Caco-2 (cell line): ENCODE results near the gene TSPAN15. TPM values are rescaled to one million over a fixed set of nuclear protein-coding genes. Genes with fewer than 3 reads are reported as not detected.

ENCODE experiments used
- BruUV-seq: library from RNA; stranded (reverse); fragments of 400-500 nt; replicated peaks from 2 replicates; lab custom pipeline; 2021; lab: Mats Ljungman, UMichigan
- CTCF ChIA-PET: fragments of 300-600 bp; sonication (Branson Sonifier 250); formaldehyde crosslinking; loops from one replicate; lab custom pipeline; 2022; ENCODE audit warnings: antibody characterized with exemption; lab: Charles Lee
- POLR2A ChIA-PET: fragments of 300-600 bp; sonication (Branson Sonifier 250); formaldehyde crosslinking; loops from one replicate; lab custom pipeline; 2022; ENCODE audit warnings: antibody characterized with exemption; lab: Charles Lee
- DNase-seq, 2 experiments: peaks; one replicate each; pipeline versions ENCODE4 v3.0.0 to v3.0.0-alpha.2; 2020 to 2022
- H3K27me3 ChIP-seq: replicated peaks from 2 replicates; pipeline ENCODE4 v1.6.0; 2011; ENCODE audit warnings: low read length; ENCODE audit not compliant: control insufficient read depth, insufficient read depth
- H3K36me3 ChIP-seq: 2 replicates; pipeline ENCODE4 v1.5.1; 2011; ENCODE audit warnings: low read length; ENCODE audit not compliant: control insufficient read depth, insufficient read depth
- H3K4me1 ChIP-seq: fragments of 250-450 bp; sonication (Bioruptor Pico); 2 replicates; pipeline ENCODE4 v1.5.1; 2020; ENCODE audit warnings: mild to moderate bottlenecking
- H3K4me3 ChIP-seq: 2 replicates; pipeline ENCODE4 v1.5.1; 2011; ENCODE audit warnings: low read depth, mild to moderate bottlenecking, control low read depth, low read length
- H3K9me3 ChIP-seq: fragments of 250-450 bp; sonication (Bioruptor Pico); 2 replicates; pipeline ENCODE4 v1.5.1; 2020; ENCODE audit warnings: mild to moderate bottlenecking, moderate library complexity
- H3K27ac Mint-ChIP-seq: one replicate; pipeline ENCODE4 v1.8.0; 2022; ENCODE audit warnings: mixed read lengths; ENCODE audit not compliant: unreplicated experiment
- H3K27me3 Mint-ChIP-seq: one replicate; pipeline ENCODE4 v1.8.0; 2022; ENCODE audit warnings: mixed read lengths; ENCODE audit not compliant: insufficient read depth, unreplicated experiment
- H3K36me3 Mint-ChIP-seq: one replicate; pipeline ENCODE4 v1.8.0; 2022; ENCODE audit warnings: mild to moderate bottlenecking, mixed read lengths; ENCODE audit not compliant: insufficient read depth, unreplicated experiment
- H3K4me1 Mint-ChIP-seq: one replicate; pipeline ENCODE4 v1.8.0; 2022; ENCODE audit warnings: low read depth, mixed read lengths; ENCODE audit not compliant: unreplicated experiment
- H3K4me3 Mint-ChIP-seq: one replicate; pipeline ENCODE4 v1.8.0; 2022; ENCODE audit warnings: mild to moderate bottlenecking, moderate library complexity, mixed read lengths; ENCODE audit not compliant: unreplicated experiment
- H3K9me3 Mint-ChIP-seq: one replicate; pipeline ENCODE4 v1.8.0; 2022; ENCODE audit warnings: mixed read lengths; ENCODE audit not compliant: unreplicated experiment
- intact Hi-C: fragments of 100-400 bp; cut with micrococcal nuclease; formaldehyde crosslinking; loops from one replicate; pipeline ENCODE4 v1.10.0; 2022; ENCODE audit not compliant: unreplicated experiment
- total RNA-seq: library from RNA; stranded (reverse); gene quantifications from 2 replicates; pipeline ENCODE4 v1.2.3, GENCODE V29; 2022
- TF ChIP-seq, protein P1 (sequence below), 2 experiments: fragments of 200-600 bp in 1 of 2; IDR thresholded peaks; 1 replicate in 1 of 2; 2 replicates in 1 of 2; pipeline versions ENCODE4 v1.5.1 to v1.8.0; 2011 to 2022; ENCODE audit warnings: antibody characterized with exemption in 1 of 2, control low read depth in 1 of 2, inconsistent platforms in 1 of 2, low read depth in 1 of 2, low read length in 1 of 2, mild to moderate bottlenecking in 1 of 2, moderate library complexity in 1 of 2; ENCODE audit not compliant: insufficient read depth in 1 of 2, severe bottlenecking in 1 of 2, unreplicated experiment in 1 of 2

Gene TSPAN15
- total RNA-seq, 1 experiment from 2014 or later: 86.5 TPM

DNA sequence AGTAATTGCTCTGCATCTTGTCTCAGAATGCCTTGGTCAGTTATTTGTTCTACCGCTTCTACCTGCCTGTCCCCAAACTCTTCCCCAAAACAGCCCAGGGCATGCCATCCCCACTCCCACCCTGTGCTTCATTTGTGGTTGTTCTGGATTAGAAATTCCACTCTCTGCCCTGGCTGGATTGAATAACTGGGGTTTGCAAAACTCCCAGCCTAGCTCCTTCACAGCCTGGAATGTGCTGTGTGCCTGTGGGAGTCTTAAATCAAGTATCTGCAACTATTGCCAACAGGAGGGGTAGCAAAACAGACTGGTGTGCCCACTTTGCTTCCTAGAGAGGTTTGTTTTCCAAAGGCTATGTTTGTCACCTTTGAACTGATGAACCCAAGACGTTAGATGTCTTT, 24.2 kb downstream of the TSPAN15 start:
- Mint-ChIP-seq H3K27ac (no peak overlapping the region), H3K9me3 (no peaks in the 10 kb centered on the region), H3K36me3 (peaks cover 6% of the 10 kb centered on the region), H3K4me1 (no peaks in the 10 kb centered on the region), H3K27me3 (no peaks in the 10 kb centered on the region), H3K4me3 (no peak overlapping the region)
- H3K36me3 ChIP-seq: no peaks in the 10 kb centered on the region
- no peaks in the 10 kb centered on the region for H3K4me1 ChIP-seq
- H3K27me3 ChIP-seq: no peaks in the 10 kb centered on the region
- DNase-seq: no peak
- ChIA-PET POLR2A (no interaction called here), CTCF (no interaction called here)
- no peak overlapping the region for H3K4me3 ChIP-seq
- intact Hi-C loops: no loop called here
- TF ChIP-seq, protein P1, sequence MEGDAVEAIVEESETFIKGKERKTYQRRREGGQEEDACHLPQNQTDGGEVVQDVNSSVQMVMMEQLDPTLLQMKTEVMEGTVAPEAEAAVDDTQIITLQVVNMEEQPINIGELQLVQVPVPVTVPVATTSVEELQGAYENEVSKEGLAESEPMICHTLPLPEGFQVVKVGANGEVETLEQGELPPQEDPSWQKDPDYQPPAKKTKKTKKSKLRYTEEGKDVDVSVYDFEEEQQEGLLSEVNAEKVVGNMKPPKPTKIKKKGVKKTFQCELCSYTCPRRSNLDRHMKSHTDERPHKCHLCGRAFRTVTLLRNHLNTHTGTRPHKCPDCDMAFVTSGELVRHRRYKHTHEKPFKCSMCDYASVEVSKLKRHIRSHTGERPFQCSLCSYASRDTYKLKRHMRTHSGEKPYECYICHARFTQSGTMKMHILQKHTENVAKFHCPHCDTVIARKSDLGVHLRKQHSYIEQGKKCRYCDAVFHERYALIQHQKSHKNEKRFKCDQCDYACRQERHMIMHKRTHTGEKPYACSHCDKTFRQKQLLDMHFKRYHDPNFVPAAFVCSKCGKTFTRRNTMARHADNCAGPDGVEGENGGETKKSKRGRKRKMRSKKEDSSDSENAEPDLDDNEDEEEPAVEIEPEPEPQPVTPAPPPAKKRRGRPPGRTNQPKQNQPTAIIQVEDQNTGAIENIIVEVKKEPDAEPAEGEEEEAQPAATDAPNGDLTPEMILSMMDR (IDR thresholded peaks at IDR 0.05; ENCODE audit: insufficient read depth in 1 of 2, low read depth in 1 of 2, low read length in 1 of 2, severe bottlenecking in 1 of 2, unreplicated experiment in 1 of 2): no peak
- no TSS peak for BruUV-seq
- no peaks in the 10 kb centered on the region for H3K9me3 ChIP-seq

DNA sequence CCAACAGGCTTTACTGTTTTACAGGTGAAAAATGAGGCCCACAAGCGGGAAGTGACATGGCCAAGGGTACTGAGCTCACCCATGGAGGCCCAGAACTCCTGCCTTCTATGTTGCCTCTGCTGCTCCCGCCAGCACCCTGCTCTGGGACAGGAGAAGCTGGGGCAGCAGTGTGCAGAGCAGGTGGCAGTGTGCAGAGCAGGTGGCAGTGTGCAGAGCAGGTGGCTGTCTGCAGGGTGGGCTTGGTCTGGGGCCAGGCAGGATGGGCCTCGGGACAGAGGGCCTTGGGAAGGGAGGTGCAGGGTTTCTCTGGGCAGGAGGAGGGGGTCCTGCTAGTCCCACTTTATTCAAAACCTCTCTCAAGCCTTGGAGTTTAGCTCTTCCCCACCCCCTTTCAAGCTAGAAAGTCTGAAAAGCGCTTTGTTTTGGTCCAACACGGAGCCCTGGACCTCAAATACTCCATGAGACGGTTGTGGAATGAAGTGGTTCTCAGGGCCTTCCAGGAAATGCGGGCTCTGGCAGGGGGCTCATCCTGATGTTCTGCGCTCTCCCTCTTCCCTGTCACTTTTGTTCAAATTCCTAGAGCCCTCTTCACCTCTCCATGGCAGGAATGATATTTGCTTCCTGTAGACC, 26.8 kb downstream of the TSPAN15 start:
- no peaks in the 10 kb centered on the region for H3K4me1 ChIP-seq
- no peaks in the 10 kb centered on the region for H3K36me3 ChIP-seq
- POLR2A ChIA-PET: no interaction called here
- no peak for DNase-seq
- Mint-ChIP-seq H3K4me3 (no peak overlapping the region), H3K27me3 (no peaks in the 10 kb centered on the region), H3K36me3 (peaks cover 6% of the 10 kb centered on the region), H3K4me1 (no peaks in the 10 kb centered on the region), H3K9me3 (no peaks in the 10 kb centered on the region), H3K27ac (no peak overlapping the region)
- intact Hi-C loops: no loop called here
- no TSS peak for BruUV-seq
- H3K27me3 ChIP-seq: no peaks in the 10 kb centered on the region
- CTCF ChIA-PET: interaction anchor here (0.6 kb wide), 2 partner anchors 29 to 39 kb away, joined by 3 read pairs; no protein-coding TSS in a partner anchor
- H3K9me3 ChIP-seq: no peaks in the 10 kb centered on the region
- no peak overlapping the region for H3K4me3 ChIP-seq
- TF ChIP-seq, protein P1 (IDR thresholded peaks at IDR 0.05; ENCODE audit: insufficient read depth in 1 of 2, low read depth in 1 of 2, low read length in 1 of 2, severe bottlenecking in 1 of 2, unreplicated experiment in 1 of 2): no peak

DNA sequence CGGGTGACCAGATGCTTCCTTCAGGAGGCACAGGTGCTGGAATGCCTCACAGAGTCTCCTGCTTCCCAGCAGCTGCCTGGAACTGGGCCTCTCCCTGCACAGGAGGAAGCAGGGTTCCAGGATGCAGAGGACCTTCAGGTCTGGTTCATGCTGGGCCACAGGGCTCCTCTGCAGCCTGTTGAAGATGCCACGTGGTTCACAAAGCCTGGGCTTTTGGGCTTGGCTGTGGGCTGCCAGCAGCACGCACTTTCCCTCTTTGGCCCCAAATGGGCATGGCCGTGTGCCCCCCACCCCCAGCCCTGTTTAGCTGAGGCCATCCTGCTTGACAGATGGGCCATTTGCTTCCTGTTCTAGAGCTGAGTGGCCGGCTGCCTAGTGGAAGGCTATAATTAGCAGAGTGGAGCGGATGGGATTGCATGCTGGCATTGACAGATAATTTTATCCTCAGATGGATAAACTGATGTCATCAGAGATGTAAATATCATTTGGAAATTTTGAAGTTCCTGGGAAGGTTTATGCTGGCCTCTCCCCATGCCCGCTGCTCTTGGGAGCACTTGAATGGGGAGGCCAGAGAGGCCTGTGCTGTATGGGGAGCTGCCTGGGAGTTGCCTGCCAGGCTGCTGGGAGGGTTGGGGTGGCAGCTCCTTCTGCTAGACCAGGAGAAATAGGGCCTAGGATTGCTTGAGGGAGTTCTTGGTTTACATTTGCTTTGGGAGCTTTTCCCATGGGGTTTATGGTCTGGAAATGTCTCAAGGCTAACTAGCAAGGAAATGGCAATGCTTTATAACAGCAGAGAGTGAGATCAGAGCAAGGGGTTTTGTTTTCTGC, 28.2 kb downstream of the TSPAN15 start:
- Histone ChIP-seq H3K27me3 (no peaks in the 10 kb centered on the region), H3K4me3 (no peak overlapping the region), H3K9me3 (no peaks in the 10 kb centered on the region), H3K4me1 (no peaks in the 10 kb centered on the region), H3K36me3 (no peaks in the 10 kb centered on the region)
- intact Hi-C loops: no loop called here
- no peak overlapping the region for H3K4me3 Mint-ChIP-seq
- no peaks in the 10 kb centered on the region for H3K9me3 Mint-ChIP-seq
- TF ChIP-seq, protein P1 (IDR thresholded peaks at IDR 0.05; ENCODE audit: insufficient read depth in 1 of 2, low read depth in 1 of 2, low read length in 1 of 2, severe bottlenecking in 1 of 2, unreplicated experiment in 1 of 2): no peak
- H3K36me3 Mint-ChIP-seq: peaks cover 6% of the 10 kb centered on the region
- no peak for DNase-seq
- ChIA-PET CTCF (no interaction called here), POLR2A (interaction anchor here (0.6 to 1.0 kb wide), 2 partner anchors 29 to 60 kb away, joined by 3 to 4 read pairs; no protein-coding TSS in a partner anchor)
- H3K4me1 Mint-ChIP-seq: no peaks in the 10 kb centered on the region
- H3K27ac Mint-ChIP-seq: no peak overlapping the region
- BruUV-seq: no TSS peak
- no peaks in the 10 kb centered on the region for H3K27me3 Mint-ChIP-seq
